LNCAP (cell line): ENCODE measurements around the gene PPIL3.

Experiments
- TF ChIP-seq, protein P1 (sequence below): fragments of 450-650 bp; IDR thresholded peaks from 2 replicates; pipeline ENCODE4 v1.5.1; 2017; ENCODE audit warnings: mild to moderate bottlenecking

The PPIL3 gene

DNA sequence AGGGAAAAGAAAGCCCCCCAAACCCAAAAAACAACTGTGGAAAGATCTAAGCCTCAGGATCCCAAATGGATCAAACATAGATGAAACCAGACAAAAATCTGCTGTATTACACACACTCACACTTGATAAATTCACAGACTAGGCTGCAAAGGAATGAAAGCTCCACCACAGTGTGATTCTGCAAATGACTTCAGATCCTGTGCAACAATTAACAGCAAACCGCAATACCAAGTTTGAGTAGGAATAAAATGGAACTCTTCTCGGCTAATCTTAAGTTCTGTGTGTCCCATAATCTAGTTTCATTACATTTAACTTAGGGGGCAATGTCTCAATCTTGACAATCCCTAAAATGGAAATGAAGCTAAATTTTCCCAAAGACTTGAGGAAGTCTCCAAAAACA, 36.3 kb downstream of the PPIL3 start:
- TF ChIP-seq, protein P1, sequence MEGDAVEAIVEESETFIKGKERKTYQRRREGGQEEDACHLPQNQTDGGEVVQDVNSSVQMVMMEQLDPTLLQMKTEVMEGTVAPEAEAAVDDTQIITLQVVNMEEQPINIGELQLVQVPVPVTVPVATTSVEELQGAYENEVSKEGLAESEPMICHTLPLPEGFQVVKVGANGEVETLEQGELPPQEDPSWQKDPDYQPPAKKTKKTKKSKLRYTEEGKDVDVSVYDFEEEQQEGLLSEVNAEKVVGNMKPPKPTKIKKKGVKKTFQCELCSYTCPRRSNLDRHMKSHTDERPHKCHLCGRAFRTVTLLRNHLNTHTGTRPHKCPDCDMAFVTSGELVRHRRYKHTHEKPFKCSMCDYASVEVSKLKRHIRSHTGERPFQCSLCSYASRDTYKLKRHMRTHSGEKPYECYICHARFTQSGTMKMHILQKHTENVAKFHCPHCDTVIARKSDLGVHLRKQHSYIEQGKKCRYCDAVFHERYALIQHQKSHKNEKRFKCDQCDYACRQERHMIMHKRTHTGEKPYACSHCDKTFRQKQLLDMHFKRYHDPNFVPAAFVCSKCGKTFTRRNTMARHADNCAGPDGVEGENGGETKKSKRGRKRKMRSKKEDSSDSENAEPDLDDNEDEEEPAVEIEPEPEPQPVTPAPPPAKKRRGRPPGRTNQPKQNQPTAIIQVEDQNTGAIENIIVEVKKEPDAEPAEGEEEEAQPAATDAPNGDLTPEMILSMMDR: no peak

DNA sequence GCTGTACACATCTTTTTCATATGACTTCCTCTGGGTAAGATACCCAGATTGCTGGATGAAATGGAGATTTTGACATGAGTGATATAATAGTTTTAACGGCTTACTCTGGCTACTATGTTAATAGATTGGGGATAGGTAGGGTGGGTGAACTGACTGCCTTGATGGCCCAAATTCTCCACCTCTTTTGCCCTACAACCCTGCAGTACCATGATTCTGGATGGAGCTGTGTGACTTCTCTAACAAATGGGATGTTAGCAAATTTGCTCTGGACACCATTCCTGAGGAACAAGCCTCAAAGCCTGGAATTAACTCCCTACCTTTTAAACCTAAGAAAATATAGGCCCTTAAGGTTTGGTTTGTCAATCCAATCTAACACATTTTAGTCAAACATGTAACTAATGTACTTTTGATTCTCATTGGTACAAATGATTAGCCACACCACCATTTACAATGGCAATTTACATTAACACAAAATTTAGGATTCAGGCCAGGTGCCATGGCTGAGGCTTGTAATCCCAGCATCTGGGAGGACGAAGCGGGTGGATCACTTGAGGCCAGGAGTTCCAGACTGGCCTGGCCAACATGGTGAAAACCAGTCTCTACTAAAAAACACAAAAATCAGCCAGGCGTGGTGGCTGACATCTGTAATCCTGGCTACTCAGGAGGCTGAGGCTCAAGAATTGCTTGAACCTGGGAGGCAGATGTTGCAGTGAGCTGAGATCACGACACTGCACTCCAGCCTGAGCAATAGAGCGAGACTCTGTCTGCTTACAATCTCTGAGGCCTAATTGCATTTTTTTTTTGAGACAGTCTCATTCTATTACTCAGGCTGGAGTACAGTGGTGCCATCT, 37.3 kb downstream of the PPIL3 start:
- TF ChIP-seq, protein P1: no peak

DNA sequence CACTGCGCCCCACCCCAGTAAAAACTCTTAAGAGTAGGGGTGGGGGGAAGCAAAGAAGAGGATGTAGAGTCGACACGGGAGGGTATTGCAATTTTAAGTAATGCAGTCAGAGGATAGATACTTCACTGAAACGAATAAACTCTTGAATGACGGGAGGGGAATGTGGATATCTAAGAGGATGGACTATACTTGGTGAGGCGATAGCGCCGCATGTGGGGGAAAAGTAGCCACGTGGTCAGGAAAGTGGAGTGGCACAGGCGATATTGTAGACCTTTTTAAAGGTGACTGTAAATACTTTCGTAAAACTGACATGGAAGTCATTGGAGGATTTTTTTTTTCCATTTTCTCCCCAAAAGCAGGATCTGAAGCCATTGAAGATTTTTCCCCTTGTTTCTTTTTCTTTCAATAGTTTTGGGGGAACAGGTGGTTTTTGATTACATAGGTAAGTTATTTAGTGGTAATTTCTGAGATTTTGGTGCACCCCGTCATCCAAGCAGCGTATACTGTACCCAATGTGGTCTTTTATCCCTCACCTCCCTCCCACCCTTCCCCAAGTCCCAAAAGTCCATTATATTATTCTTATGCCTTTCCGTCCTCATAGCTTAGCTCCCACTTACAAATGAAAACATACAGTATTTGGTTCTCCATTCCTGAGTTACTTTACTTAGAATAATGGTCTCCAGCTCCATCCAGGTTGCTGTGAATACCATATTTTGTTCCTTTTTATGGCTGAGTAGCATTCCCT, 38.2 kb downstream of the PPIL3 start:
- TF ChIP-seq, protein P1: no peak

DNA sequence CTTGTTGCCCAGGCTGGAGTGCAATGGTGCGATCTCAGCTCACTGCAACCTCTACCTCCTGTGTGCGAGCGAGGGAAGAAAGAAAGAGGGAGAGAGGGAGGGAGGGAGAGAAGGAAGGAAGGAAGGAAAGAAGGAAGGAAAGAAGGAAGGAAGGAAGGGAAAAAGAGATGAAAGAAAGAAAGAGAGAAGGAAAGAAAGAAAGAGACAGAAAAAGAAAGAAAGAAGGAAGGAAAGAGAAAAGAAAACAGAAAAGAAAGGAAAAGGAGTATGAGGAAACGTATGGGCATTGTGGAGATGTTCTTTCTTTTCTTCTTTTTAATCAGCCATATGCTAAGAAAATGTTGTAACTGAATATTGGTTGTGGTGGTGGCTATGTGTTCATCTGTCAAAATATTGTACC, 40.9 kb downstream of the PPIL3 start:
- TF ChIP-seq, protein P1: no peak

DNA sequence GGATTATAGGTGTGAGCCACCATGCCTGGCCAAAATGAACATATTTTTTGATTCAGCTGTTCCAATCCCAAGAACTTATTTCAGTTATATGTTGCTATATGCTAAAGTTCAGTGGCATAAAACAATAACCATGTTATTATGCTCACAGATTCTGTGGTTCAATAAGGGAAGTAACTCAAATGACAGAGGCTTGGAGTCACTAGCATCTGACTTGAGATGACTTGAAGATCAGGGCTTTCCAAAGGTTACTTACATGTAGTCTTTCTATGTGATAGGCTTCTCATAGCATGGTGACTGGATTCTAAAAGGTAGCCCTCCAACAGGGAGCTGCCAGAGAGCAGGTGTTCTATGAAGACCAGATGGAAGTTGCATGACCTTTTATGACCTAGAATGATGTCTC, 41.6 kb downstream of the PPIL3 start:
- TF ChIP-seq, protein P1: no peak

DNA sequence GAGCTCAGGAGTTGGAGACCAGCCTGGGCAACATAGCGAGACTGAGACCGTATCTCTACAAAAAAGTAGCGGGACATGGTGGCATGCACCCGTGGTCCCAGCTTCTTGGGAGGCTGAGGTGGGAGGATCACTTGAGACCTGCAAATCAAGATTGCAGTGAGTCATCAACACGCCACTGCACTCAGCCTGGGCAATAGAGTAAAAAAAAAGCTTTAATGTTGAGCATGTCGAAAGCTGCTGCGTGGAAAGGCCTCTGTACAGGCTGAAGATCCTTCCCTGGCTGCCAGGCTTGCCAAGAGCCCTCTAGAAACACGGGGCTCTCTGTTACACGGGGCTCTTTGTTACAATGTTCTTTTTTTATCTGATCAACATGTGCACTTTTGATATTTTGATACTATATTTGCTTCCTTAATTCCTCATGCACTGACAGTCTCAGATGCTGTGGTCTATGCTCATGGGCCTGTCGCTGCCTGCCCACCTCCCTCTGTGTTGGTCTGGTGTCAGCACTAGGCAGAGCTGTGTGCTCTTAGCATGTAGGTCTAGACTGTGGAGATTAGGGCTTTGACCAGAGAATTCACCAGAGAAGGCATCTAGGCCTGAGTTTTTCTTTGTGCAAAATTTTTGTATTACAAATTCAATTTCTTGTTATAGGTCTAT, 43.1 kb downstream of the PPIL3 start:
- TF ChIP-seq, protein P1: no peak

DNA sequence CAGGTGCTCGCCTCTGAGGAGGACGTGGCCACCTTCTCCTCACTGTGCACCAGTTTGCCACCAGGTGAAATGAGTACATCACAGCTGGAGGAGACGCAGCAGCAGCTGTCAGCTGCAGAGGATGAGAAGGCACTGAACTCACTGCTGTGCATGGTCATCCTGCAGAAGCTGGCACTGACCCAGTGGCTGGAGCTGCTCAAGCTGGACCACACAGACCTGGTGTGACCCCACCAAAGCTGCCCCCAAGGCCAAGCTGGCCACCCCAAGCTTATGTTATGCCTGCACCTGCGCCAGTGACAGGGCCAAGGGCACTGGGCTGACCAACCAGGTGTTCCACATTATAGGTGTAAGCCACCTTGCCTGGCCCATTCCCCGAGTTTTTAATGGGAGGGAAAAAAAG, 43.7 kb downstream of the PPIL3 start:
- TF ChIP-seq, protein P1: no peak
